ENCODE data around the gene PRMT6.

Gene PRMT6

DNA sequence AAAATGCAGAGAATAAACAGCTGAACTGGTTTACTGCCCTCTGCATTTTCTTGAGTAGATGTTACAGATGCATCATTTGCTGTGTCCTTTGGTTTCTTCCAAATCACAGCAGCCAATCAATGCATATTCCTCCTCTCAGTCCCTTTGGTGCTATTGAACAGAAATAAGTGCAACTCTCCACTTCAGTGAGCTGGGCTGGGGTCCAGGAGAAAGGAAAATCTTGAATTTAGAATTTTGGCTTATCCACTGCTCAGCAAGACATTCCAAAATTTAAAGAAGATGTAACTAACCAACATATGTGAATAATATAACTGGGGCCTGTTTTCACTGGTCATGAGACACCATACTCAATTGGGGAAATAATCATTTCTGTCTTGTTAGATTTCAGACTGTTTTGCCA lies 39.2 kb downstream of the PRMT6 start:
- no peak for DNase-seq

DNA sequence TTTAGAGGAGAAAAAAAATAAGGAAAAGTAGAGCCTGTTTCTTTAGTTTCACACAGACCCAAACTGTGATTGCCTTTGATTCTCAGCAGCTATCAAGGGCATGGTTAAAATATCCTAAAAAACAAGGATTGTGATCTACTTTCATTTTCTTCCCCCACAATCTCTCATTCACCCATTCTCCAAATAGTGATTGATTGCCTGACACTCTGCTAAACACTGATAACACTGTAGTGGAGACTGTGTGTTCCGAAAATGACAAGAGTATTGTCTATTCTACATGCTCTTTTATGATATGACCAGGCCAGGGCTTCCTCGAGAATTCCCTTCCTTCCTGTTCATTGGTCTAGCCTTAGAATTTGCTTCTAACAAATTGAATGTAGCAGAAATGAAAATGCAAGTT lies 40.2 kb downstream of the PRMT6 start:
- no peak for DNase-seq

DNA sequence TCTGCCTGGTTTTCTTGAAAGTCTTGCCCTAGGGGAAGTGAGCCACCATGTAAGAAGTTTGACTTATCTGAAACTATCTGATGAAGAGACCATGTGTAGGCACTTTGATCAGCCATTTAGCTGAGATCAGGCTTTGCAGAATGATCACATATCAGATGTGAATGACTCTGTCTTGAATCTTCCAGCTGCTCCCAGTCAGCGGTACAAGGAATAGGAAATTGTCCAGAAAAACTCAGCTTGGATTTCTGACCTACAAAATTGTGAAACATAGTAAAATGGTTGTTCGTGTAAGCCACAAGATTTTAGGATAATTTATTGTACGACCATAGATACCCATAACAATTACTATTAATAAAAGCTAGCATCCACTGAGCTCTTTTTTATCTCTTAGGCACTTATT lies 42.5 kb downstream of the PRMT6 start:
- no peak for DNase-seq

DNA sequence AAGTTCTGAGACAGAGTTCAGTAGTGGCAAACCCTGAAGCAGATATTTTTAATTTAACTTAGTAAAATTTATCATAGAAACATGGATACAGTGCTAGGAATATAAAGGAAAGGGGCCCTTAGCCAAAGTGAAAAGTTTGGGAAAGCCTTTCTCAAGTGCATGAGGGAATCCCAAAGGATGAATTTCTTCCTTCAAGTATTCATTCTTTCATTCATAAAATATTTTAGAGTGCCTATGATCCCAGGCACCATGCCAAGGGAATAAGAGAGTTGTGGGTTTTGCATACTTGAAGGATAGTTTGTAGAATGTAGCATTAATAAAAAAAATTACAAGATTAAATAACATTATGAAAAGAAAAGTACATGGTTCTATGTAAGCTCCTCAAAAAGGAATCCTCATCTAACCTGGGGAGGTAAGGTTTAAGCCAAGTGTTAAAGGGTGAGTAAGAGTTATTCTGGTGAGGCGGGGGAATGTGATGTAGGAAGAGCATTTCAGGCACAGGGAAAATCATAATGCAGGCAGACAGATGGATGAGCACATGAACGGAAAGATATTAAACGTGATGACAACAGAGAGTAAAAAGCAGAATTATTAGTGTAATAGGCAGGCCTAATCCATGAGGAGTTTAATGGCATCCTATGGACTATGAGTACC lies 44.0 kb downstream of the PRMT6 start:
- DNase-seq, result no peak

DNA sequence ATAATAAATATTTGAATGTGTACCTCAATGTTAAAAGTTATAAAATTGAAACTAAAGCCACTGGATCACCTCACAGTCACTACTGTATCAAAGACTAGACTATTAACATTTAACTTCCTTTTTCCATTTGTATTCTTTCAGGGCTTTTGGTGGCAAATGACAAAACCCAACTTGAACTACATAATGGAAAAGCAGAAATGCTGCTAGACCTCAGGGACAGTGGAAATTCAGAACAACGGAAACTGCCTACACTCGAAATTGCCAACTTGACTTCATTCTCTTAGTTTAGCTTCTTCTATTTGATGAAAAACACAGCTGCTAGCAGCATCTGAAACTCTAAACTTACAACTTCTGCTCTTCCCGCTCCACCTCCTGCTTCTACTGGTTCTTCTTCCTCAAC lies 49.4 kb downstream of the PRMT6 start:
- DNase-seq, result no peak
